Measurements from ENCODE around the gene THRB.

The THRB gene

DNA sequence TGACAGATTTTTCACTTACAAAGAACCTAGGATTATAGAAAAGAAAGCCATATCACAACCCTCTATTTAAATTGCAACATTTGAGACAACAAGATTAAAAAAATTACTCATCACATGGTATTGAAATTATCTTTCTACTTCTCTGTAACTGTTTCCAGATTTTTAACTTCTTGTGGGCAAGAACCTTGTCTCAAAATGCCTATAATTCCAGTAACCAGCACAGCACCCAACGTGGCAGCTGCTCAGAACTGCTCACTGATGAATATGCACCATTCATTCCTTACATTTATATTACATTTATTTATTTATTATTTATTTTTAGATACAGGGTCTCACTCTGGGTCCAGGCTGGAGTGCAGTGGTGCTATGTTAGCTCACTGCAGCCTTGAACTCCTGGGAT, 216.1 kb downstream of the THRB start:
- Histone ChIP-seq H3K36me3 (ENCODE audit: low read length) (no peaks in the 10 kb centered on the region), H3K27ac (ENCODE audit: low read depth, low read length) (no peak overlapping the region), H4K20me1 (ENCODE audit: low read depth, low read length) (no peaks in the 10 kb centered on the region), H3K4me2 (ENCODE audit: low read depth, low read length, poor library complexity, severe bottlenecking) (no peak overlapping the region), H3K9ac (ENCODE audit: low read length) (no peak overlapping the region), H3K9me2 (replicated peaks; ENCODE audit: insufficient read depth, low read length) (no peaks in the 10 kb centered on the region), H2AFZ (ENCODE audit: low read depth, low read length, severe bottlenecking) (no peak overlapping the region), H3K9me3 (ENCODE audit: insufficient read depth, low read length) (no peaks in the 10 kb centered on the region), H3F3A (ENCODE audit: insufficient read depth) (no peaks in the 10 kb centered on the region), H3K27me3 (ENCODE audit: low read length) (no peaks in the 10 kb centered on the region), H3K79me2 (ENCODE audit: insufficient read depth, low read length) (no peaks in the 10 kb centered on the region), H3K4me3 (ENCODE audit: insufficient read depth, low read length, poor library complexity, severe bottlenecking) (no peak overlapping the region)
- TF ChIP-seq EZH2phosphoT487 (conservative IDR thresholded peaks at IDR 0.05; ENCODE audit: low read length) = no peak
- TF ChIP-seq, protein P1, sequence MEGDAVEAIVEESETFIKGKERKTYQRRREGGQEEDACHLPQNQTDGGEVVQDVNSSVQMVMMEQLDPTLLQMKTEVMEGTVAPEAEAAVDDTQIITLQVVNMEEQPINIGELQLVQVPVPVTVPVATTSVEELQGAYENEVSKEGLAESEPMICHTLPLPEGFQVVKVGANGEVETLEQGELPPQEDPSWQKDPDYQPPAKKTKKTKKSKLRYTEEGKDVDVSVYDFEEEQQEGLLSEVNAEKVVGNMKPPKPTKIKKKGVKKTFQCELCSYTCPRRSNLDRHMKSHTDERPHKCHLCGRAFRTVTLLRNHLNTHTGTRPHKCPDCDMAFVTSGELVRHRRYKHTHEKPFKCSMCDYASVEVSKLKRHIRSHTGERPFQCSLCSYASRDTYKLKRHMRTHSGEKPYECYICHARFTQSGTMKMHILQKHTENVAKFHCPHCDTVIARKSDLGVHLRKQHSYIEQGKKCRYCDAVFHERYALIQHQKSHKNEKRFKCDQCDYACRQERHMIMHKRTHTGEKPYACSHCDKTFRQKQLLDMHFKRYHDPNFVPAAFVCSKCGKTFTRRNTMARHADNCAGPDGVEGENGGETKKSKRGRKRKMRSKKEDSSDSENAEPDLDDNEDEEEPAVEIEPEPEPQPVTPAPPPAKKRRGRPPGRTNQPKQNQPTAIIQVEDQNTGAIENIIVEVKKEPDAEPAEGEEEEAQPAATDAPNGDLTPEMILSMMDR (IDR thresholded peaks at IDR 0.05; ENCODE audit: insufficient read depth, low read length, poor library complexity, severe bottlenecking) = no peak

DNA sequence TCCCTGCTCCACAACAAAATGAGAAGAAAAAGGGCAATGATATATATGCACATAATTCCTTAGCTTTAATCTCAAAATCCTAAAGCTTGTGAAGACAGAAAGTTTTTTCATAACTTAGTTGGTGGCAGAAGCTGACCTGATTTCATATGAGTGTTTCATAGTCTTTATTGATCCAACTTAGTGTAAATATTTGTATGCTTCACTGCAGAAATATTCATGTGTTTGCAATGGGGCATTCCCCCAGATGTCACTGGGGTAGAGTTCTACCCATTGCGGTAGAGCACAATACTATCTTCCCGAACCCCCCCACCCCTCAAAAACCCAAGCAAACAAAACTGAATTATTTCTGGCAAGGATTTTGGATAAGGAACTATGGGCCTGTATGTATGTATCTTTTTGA, 221.2 kb downstream of the THRB start:
- Histone ChIP-seq H3K4me3 (ENCODE audit: insufficient read depth, low read length, poor library complexity, severe bottlenecking) (no peak overlapping the region), H3K27me3 (ENCODE audit: low read length) (no peaks in the 10 kb centered on the region), H3F3A (ENCODE audit: insufficient read depth) (no peaks in the 10 kb centered on the region), H3K36me3 (ENCODE audit: low read length) (no peaks in the 10 kb centered on the region), H3K79me2 (ENCODE audit: insufficient read depth, low read length) (no peaks in the 10 kb centered on the region), H3K9ac (ENCODE audit: low read length) (no peak overlapping the region), H3K27ac (ENCODE audit: low read depth, low read length) (no peak overlapping the region), H2AFZ (ENCODE audit: low read depth, low read length, severe bottlenecking) (no peak overlapping the region), H3K9me3 (ENCODE audit: insufficient read depth, low read length) (no peaks in the 10 kb centered on the region), H3K9me2 (replicated peaks; ENCODE audit: insufficient read depth, low read length) (no peaks in the 10 kb centered on the region), H3K4me2 (ENCODE audit: low read depth, low read length, poor library complexity, severe bottlenecking) (no peak overlapping the region), H4K20me1 (ENCODE audit: low read depth, low read length) (no peaks in the 10 kb centered on the region)
- TF ChIP-seq EZH2phosphoT487 (conservative IDR thresholded peaks at IDR 0.05; ENCODE audit: low read length) = no peak
- TF ChIP-seq, protein P1 (IDR thresholded peaks at IDR 0.05; ENCODE audit: insufficient read depth, low read length, poor library complexity, severe bottlenecking) = no peak

DNA sequence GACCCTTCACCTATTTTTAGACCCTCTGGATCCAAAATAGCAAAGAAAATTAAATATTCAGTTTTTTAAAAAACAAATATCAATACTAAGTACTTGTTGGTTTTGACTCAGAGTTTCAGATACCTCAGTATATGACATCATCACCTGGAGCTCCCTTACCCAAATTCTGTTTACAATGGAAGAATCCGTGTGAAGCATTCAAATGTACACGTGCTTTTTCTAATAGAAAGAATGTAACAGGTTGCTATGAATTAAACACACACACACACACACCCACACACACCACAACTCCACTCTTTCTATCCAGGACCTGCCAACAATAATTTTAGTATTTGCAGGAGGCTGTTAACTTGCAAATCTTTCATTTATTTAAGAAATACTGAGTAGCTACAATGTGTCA, 221.8 kb downstream of the THRB start:
- no peaks in the 10 kb centered on the region for H3K9me2 ChIP-seq (replicated peaks; ENCODE audit: insufficient read depth, low read length)
- no peaks in the 10 kb centered on the region for H3K27me3 ChIP-seq (ENCODE audit: low read length)
- no peaks in the 10 kb centered on the region for H3F3A ChIP-seq (ENCODE audit: insufficient read depth)
- H3K4me3 ChIP-seq (ENCODE audit: insufficient read depth, low read length, poor library complexity, severe bottlenecking) = no peak overlapping the region
- no peak overlapping the region for H3K9ac ChIP-seq (ENCODE audit: low read length)
- H3K79me2 ChIP-seq (ENCODE audit: insufficient read depth, low read length) = no peaks in the 10 kb centered on the region
- H2AFZ ChIP-seq (ENCODE audit: low read depth, low read length, severe bottlenecking) = no peak overlapping the region
- H3K4me2 ChIP-seq (ENCODE audit: low read depth, low read length, poor library complexity, severe bottlenecking) = no peak overlapping the region
- H3K27ac ChIP-seq (ENCODE audit: low read depth, low read length) = no peak overlapping the region
- H3K36me3 ChIP-seq (ENCODE audit: low read length) = no peaks in the 10 kb centered on the region
- TF ChIP-seq, protein P1 (IDR thresholded peaks at IDR 0.05; ENCODE audit: insufficient read depth, low read length, poor library complexity, severe bottlenecking) = no peak
- TF ChIP-seq EZH2phosphoT487 (conservative IDR thresholded peaks at IDR 0.05; ENCODE audit: low read length) = no peak
- no peaks in the 10 kb centered on the region for H3K9me3 ChIP-seq (ENCODE audit: insufficient read depth, low read length)
- H4K20me1 ChIP-seq (ENCODE audit: low read depth, low read length) = no peaks in the 10 kb centered on the region

Data from SU-DHL-6 (cell line).